Fibroblast of lung (primary cell): Measurements from ENCODE around the gene CYP3A5.

Experiments used
- CTCF ChIP-seq, 2 donors: IDR thresholded peaks in 1 of 2; conservative IDR thresholded peaks in 1 of 2; 1 replicate in 1 of 2; 2 replicates in 1 of 2; pipeline ENCODE4 v1.5.1; 2011 to 2012; ENCODE audit warnings: low read length in 2 of 2, control low read depth in 1 of 2, inconsistent platforms in 1 of 2, low read depth in 1 of 2, mild to moderate bottlenecking in 1 of 2
- EZH2 ChIP-seq: IDR thresholded peaks from 2 replicates; pipeline ENCODE4 v1.5.1; 2012; ENCODE audit warnings: low read length, control low read depth, mild to moderate bottlenecking; ENCODE audit errors: missing control alignments

DNA sequence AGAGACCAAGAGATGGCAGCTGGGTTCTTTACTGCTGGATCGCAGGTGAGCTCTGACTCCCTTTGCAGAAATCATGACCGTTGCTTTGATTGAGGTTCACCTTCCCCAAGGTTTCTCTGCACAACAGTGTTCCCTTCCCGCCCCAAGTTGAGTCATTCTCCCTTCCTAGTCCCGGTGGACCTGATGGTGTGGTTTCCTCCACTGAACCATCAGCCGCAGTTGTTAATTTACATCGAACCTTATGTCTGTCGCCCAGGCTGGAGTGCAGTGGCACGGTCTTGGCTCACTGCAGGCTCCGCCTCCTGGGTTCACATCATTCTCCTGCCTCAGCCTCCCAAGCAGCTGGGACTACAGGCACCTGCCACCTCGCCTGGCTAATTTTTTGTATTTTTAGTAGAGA lies 57.2 kb downstream of the CYP3A5 start:
- no peak for TF ChIP-seq EZH2
- TF ChIP-seq CTCF (conservative IDR thresholded peaks at IDR 0.05 in 1 of 2, IDR thresholded peaks at IDR 0.05 in 1 of 2; ENCODE audit: low read depth in 1 of 2, low read length in 2 of 2): no peak
